HepG2 (cell line): ENCODE data around the gene APOD. TPM values are rescaled to one million over a fixed set of nuclear protein-coding genes. Genes with fewer than 3 reads are reported as not detected.

ENCODE experiments used
- AGO2 ChIP-seq: fragments of 200-400 bp; formaldehyde crosslinking; optimal IDR thresholded peaks from 2 replicates; pipeline ENCODE3; 2017; ENCODE audit warnings: mild to moderate bottlenecking, low read depth, low read length, moderate library complexity
- DRAP1 ChIP-seq: IDR thresholded peaks from 2 replicates; pipeline ENCODE4 v1.6.1; 2016; ENCODE audit warnings: missing genetic modification reagents, missing compliant biosample characterization
- DZIP1 ChIP-seq: sonication (generic); formaldehyde crosslinking; IDR thresholded peaks from 2 replicates; pipeline ENCODE4 v1.5.0; 2020; ENCODE audit warnings: mild to moderate bottlenecking, missing genetic modification reagents
- HNRNPUL1 ChIP-seq: fragments of 200-400 bp; formaldehyde crosslinking; IDR thresholded peaks from 2 replicates; pipeline ENCODE4 v1.6.1; 2017; ENCODE audit warnings: low read depth, mild to moderate bottlenecking, low read length, moderate library complexity
- KDM2A ChIP-seq: sonication (generic); formaldehyde crosslinking; IDR thresholded peaks from 2 replicates; pipeline ENCODE4 v1.4.0; 2020; ENCODE audit warnings: low read depth, missing genetic modification reagents, borderline replicate concordance
- KLF12 ChIP-seq: sonication (generic); formaldehyde crosslinking; IDR thresholded peaks from 2 replicates; pipeline ENCODE4 v1.4.0; 2020; ENCODE audit warnings: missing genetic modification reagents, borderline replicate concordance
- MXI1 ChIP-seq: IDR thresholded peaks from 3 replicates; pipeline ENCODE4 v1.6.1; 2012; ENCODE audit warnings: low read depth, low read length, inconsistent platforms, borderline replicate concordance
- NR2F1 ChIP-seq, 2 experiments: fragments of 450-650 bp in 1 of 2; formaldehyde crosslinking in 1 of 2; IDR thresholded peaks; 2 replicates each; pipeline versions ENCODE4 v1.5.0 to v1.6.1; 2016 to 2020; ENCODE audit warnings: mild to moderate bottlenecking in 1 of 2, missing compliant biosample characterization in 1 of 2, missing genetic modification reagents in 1 of 2, moderate library complexity in 1 of 2
- SIX4 ChIP-seq: sonication (generic); formaldehyde crosslinking; IDR thresholded peaks from 2 replicates; pipeline ENCODE4 v1.4.0; 2020; ENCODE audit warnings: missing genetic modification reagents
- SOX5 ChIP-seq: IDR thresholded peaks from 2 replicates; pipeline ENCODE4 v1.6.1; 2016; ENCODE audit warnings: borderline replicate concordance
- SRF ChIP-seq: IDR thresholded peaks from 2 replicates; pipeline ENCODE4 v1.6.1; 2011; ENCODE audit warnings: mild to moderate bottlenecking, low read depth, low read length, moderate library complexity
- SRSF9 ChIP-seq: fragments of 200-400 bp; formaldehyde crosslinking; IDR thresholded peaks from 2 replicates; pipeline ENCODE4 v1.6.1; 2018; ENCODE audit warnings: borderline replicate concordance, mild to moderate bottlenecking, low read depth, low read length; ENCODE audit not compliant: insufficient read depth, poor library complexity, severe bottlenecking
- SUZ12 ChIP-seq: fragments of 150-350 bp; IDR thresholded peaks from 2 replicates; pipeline ENCODE4 v1.6.1; 2014; ENCODE audit warnings: low read depth, low read length
- YEATS2 ChIP-seq: sonication (generic); formaldehyde crosslinking; IDR thresholded peaks from 2 replicates; pipeline ENCODE4 v1.4.0; 2020; ENCODE audit warnings: missing genetic modification reagents, borderline replicate concordance
- ZNF225 ChIP-seq: sonication (generic); formaldehyde crosslinking; IDR thresholded peaks from 2 replicates; pipeline ENCODE4 v1.4.0; 2020; ENCODE audit warnings: mild to moderate bottlenecking, missing genetic modification reagents
- ZNF333 ChIP-seq: sonication (generic); formaldehyde crosslinking; IDR thresholded peaks from 2 replicates; pipeline ENCODE4 v1.4.0; 2020; ENCODE audit warnings: mild to moderate bottlenecking, missing genetic modification reagents, borderline replicate concordance
- ZNF414 ChIP-seq: sonication (generic); formaldehyde crosslinking; IDR thresholded peaks from 2 replicates; pipeline ENCODE4 v1.5.0; 2020; ENCODE audit warnings: missing genetic modification reagents
- ZNF567 ChIP-seq: sonication (generic); formaldehyde crosslinking; IDR thresholded peaks from 2 replicates; pipeline ENCODE4 v1.8.1; 2023; ENCODE audit warnings: mild to moderate bottlenecking, missing genetic modification reagents, borderline replicate concordance
- ZNF629 ChIP-seq: sonication (generic); formaldehyde crosslinking; conservative IDR thresholded peaks from 2 replicates; pipeline ENCODE4 v1.5.0; 2020; ENCODE audit warnings: missing genetic modification reagents
- ZNF674 ChIP-seq: sonication (generic); formaldehyde crosslinking; IDR thresholded peaks from 2 replicates; pipeline ENCODE4 v1.5.0; 2020; ENCODE audit warnings: low read depth, mild to moderate bottlenecking, missing genetic modification reagents
- ZNF678 ChIP-seq: sonication (generic); formaldehyde crosslinking; IDR thresholded peaks from 2 replicates; pipeline ENCODE4 v1.4.0; 2020; ENCODE audit warnings: mild to moderate bottlenecking, missing genetic modification reagents
- ZNF841 ChIP-seq: sonication (generic); formaldehyde crosslinking; IDR thresholded peaks from 2 replicates; pipeline ENCODE4 v1.8.1; 2023; ENCODE audit warnings: missing genetic modification reagents, borderline replicate concordance
- polyA plus RNA-seq, 8 experiments: library from polyadenylated mRNA; depleted of rRNA in 3 of 8; stranded (reverse) in 7 of 8; unstranded in 1 of 8; fragments of >200 nt; fragmentation: Illumina TruSeq in 4 of 8; extraction: Trizol in 4 of 8; gene quantifications; 2 replicates each; pipeline versions ENCODE4 v1.2.1 to v1.2.3, GENCODE V29; 2011 to 2016; ENCODE audit warnings: low read depth in 4 of 8, missing spikeins in 1 of 8, mixed read lengths in 1 of 8; ENCODE audit not compliant: insufficient read depth in 1 of 8
- total RNA-seq, 5 experiments: library from RNA; depleted of rRNA; stranded (reverse); fragments of >200 nt; fragmentation: Illumina TruSeq; extraction: Trizol; gene quantifications; 2 replicates each; pipeline ENCODE4 v1.2.3, GENCODE V29; 2016; ENCODE audit warnings: low read depth in 1 of 5
- TF ChIP-seq, protein P1 (sequence below): sonication (generic); formaldehyde crosslinking; IDR thresholded peaks from 2 replicates; pipeline ENCODE4 v1.4.0; 2020; ENCODE audit warnings: mild to moderate bottlenecking, missing genetic modification reagents
- TF ChIP-seq, protein P2 (sequence below): IDR thresholded peaks from 2 replicates; pipeline ENCODE4 v1.6.1; 2016; ENCODE audit warnings: low read depth, control low read depth

APOD gene
- total and polyA plus RNA-seq, 2 of the 13 experiments (the other 11 are each of a cell fraction or from before 2014, with no cell fraction given), result not detected

DNA sequence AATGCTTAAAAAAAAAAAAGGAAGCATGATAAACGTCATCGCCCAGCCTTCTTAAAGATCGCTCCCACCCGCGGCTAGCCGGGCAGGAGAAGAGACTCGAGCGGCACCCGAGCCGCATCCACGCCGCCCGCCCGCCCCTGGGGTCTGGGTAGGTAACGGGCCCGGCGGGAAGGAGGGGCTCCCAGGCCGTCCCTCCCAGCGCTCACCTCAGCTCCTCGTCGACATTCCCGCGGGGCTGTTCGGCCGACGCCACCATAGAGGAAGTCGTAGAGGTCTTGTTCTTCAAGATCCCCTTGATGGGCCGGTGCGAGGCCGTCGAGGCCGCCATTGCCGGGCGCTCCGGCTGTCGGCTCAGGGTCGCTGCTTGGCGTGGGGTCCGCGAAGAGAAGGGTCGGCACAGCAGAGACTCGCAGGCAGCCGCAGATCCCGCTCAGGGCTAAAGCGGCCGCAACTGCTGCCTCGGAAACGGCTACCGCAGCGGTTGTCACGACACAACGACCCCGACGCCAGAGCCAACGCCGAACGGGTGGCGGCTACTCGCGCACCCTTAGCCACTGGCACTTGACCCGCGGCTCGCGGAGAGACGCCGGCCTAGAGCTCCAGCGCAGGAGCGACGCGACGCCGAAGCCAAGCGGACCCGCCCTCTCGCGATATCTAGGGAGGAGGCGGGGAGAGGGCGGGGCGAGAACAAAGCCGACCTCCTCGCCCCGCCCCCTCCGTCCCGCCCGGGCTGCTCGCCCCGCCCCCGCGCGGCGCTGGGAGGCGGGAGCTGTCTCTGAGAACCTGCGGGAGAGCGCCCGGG is 40.8 kb downstream of the APOD start, which contains the start of gene PPP1R2 (continued):
- TF ChIP-seq AGO2, result peak; percentile 80
- no peak for TF ChIP-seq SRF
- peak; percentile 49; the same call in 1 of the 2 replicates for TF ChIP-seq ZNF333 (CRISPR knock-in tag)
- no peak for TF ChIP-seq ZNF629 (CRISPR knock-in tag)
- TF ChIP-seq SUZ12, result no peak
- TF ChIP-seq, protein P1, sequence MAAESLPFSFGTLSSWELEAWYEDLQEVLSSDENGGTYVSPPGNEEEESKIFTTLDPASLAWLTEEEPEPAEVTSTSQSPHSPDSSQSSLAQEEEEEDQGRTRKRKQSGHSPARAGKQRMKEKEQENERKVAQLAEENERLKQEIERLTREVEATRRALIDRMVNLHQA (CRISPR knock-in tag), result no peak
- peak; percentile 44 for TF ChIP-seq YEATS2 (CRISPR knock-in tag)
- TF ChIP-seq ZNF225 (CRISPR knock-in tag), result no peak
- peak; percentile 93 for TF ChIP-seq KDM2A (CRISPR knock-in tag)
- TF ChIP-seq ZNF567 (CRISPR knock-in tag), result no peak
- no peak for TF ChIP-seq ZNF674 (CRISPR knock-in tag)
- TF ChIP-seq SOX5 (CRISPR knock-in tag), result no peak; the same call in 1 of the 2 replicates
- 0 out of 2 replicates have a peak, but pooled peaks have one; percentile 56 for TF ChIP-seq ZNF678 (CRISPR knock-in tag)
- peak; percentile 87; the same call in 1 of the 2 replicates for TF ChIP-seq ZNF414 (CRISPR knock-in tag)
- TF ChIP-seq HNRNPUL1, result no peak
- no peak for TF ChIP-seq ZNF841 (CRISPR knock-in tag)
- TF ChIP-seq NR2F1 (CRISPR knock-in tag; IDR thresholded peaks at IDR 0.05), result no peak
- peak; percentile 77 for TF ChIP-seq MXI1
- TF ChIP-seq KLF12 (CRISPR knock-in tag), result peak; percentile 42; the same call in 1 of the 2 replicates
- 0 out of 2 replicates have a peak, but pooled peaks have one; percentile 59 for TF ChIP-seq SIX4
- TF ChIP-seq SRSF9, result no peak
- peak; percentile 99 for TF ChIP-seq DRAP1 (CRISPR knock-in tag)
- TF ChIP-seq, protein P2, sequence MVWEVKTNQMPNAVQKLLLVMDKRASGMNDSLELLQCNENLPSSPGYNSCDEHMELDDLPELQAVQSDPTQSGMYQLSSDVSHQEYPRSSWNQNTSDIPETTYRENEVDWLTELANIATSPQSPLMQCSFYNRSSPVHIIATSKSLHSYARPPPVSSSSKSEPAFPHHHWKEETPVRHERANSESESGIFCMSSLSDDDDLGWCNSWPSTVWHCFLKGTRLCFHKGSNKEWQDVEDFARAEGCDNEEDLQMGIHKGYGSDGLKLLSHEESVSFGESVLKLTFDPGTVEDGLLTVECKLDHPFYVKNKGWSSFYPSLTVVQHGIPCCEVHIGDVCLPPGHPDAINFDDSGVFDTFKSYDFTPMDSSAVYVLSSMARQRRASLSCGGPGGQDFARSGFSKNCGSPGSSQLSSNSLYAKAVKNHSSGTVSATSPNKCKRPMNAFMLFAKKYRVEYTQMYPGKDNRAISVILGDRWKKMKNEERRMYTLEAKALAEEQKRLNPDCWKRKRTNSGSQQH (CRISPR knock-in tag), result peak; percentile 87
- peak; percentile 39; the same call in 1 of the 2 replicates for TF ChIP-seq DZIP1
